ENCODE measurements around the gene CCSER1.

DNA sequence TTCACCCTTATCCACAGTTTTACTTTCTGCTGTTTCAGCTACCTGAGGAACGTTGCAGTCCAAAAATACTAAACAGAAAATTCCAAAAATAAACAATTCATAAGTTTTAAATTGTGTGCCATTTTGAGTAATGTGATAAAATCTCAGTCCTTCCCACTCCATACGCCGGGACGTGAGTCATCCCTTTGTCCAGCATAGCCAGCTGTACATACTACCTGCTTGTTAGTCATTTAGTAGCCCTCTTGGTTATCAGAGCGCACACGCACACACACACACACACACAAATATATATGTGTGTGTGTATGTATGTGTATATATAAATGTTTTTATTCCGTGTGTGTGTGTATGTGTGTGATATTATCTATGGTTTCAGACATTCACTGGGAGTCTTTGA, 4.8 kb upstream of the CCSER1 start:
- TF ChIP-seq POLR2A (IDR thresholded peaks at IDR 0.05; ENCODE audit: low read depth, low read length) (no peak), TAF1 (IDR thresholded peaks at IDR 0.05; ENCODE audit: borderline replicate concordance, low read depth, low read length) (no peak)
